H1 (cell line): Measurements from ENCODE around the gene CAMSAP1. TPM values are rescaled to one million over a fixed set of nuclear protein-coding genes. Genes with fewer than 3 reads are reported as not detected.

Experiments
- CTCF ChIA-PET: fragments of 300-600 bp; sonication (Branson Sonifier 250); formaldehyde crosslinking; loops from one replicate; lab custom pipeline; 2021; ENCODE audit not compliant: partially characterized antibody; lab: Charles Lee
- POLR2A ChIA-PET: fragments of 300-600 bp; sonication (Branson Sonifier 250); formaldehyde crosslinking; loops from one replicate; lab custom pipeline; 2021; ENCODE audit warnings: inconsistent platforms; ENCODE audit not compliant: partially characterized antibody; lab: Charles Lee
- DNase-seq, 2 experiments: peaks; one replicate each; pipeline versions ENCODE4 v3.0.0 to v3.0.0-alpha.2; 2010 to 2022; ENCODE audit warnings: low spot score in 2 of 2, low read depth in 1 of 2, mixed read lengths in 1 of 2
- FAIRE-seq: peaks from 2 replicates; lab custom pipeline; 2011; peaks lifted over from hg19 to GRCh38; lab: Jason Lieb, UNC
- H2AFZ ChIP-seq: 2 replicates; pipeline ENCODE4 v1.8.1; 2012; ENCODE audit warnings: low read length, inconsistent platforms
- H2AK5ac ChIP-seq: 2 replicates; pipeline ENCODE4 v1.6.1; 2013; ENCODE audit warnings: low read depth, low read length
- H2BK120ac ChIP-seq: replicated peaks from 2 replicates; pipeline ENCODE3; 2013; ENCODE audit warnings: low read depth, low read length, inconsistent platforms
- H2BK12ac ChIP-seq: 2 replicates; pipeline ENCODE4 v1.6.1; 2013; ENCODE audit warnings: low read depth, low read length
- H2BK15ac ChIP-seq: 2 replicates; pipeline ENCODE4 v1.6.1; 2013; ENCODE audit warnings: low read length
- H2BK20ac ChIP-seq: 2 replicates; pipeline ENCODE4 v1.6.1; 2013; ENCODE audit warnings: low read length
- H2BK5ac ChIP-seq: 2 replicates; pipeline ENCODE4 v1.6.1; 2013; ENCODE audit warnings: low read depth, low read length
- H3K14ac ChIP-seq: 2 replicates; pipeline ENCODE4 v1.6.1; 2013; ENCODE audit warnings: inconsistent platforms; ENCODE audit not compliant: insufficient read length
- H3K18ac ChIP-seq: 2 replicates; pipeline ENCODE4 v1.6.1; 2013; ENCODE audit warnings: low read length; ENCODE audit errors: extremely low read depth
- H3K23ac ChIP-seq: 2 replicates; pipeline ENCODE4 v1.6.1; 2013; ENCODE audit warnings: inconsistent platforms; ENCODE audit not compliant: insufficient read length
- H3K23me2 ChIP-seq: 2 replicates; pipeline ENCODE4 v1.6.1; 2013; ENCODE audit warnings: low read depth, low read length
- H3K27ac ChIP-seq: 2 replicates; pipeline ENCODE4 v1.6.1; 2011; ENCODE audit warnings: low read depth, low read length, inconsistent platforms
- H3K27me3 ChIP-seq, 4 experiments: replicated peaks in 1 of 4; 1 replicate in 1 of 4; 2 replicates in 3 of 4; pipeline versions ENCODE4 v1.6.1 to v1.8.1; 2011 to 2013; ENCODE audit warnings: low read length in 3 of 4, mild to moderate bottlenecking in 3 of 4, inconsistent platforms in 2 of 4, mixed read lengths in 2 of 4, moderate library complexity in 1 of 4; ENCODE audit not compliant: control insufficient read depth in 3 of 4, insufficient read depth in 3 of 4; ENCODE audit errors: extremely low read depth in 1 of 4
- H3K36me3 ChIP-seq, 4 experiments: 2 replicates each; pipeline versions ENCODE4 v1.6.1 to v1.8.1; 2011 to 2013; ENCODE audit warnings: mild to moderate bottlenecking in 4 of 4, low read length in 3 of 4, moderate library complexity in 2 of 4, control low read depth in 1 of 4, inconsistent platforms in 1 of 4; ENCODE audit not compliant: insufficient read depth in 4 of 4, control insufficient read depth in 2 of 4
- H3K4ac ChIP-seq: replicated peaks from 2 replicates; pipeline ENCODE3; 2013; ENCODE audit warnings: low read length, low read depth, mixed read lengths, inconsistent platforms; ENCODE audit not compliant: insufficient read length
- H3K4me1 ChIP-seq, 4 experiments: replicated peaks in 1 of 4; 1 replicate in 1 of 4; 2 replicates in 3 of 4; pipeline versions ENCODE4 v1.6.1 to v1.8.1; 2011 to 2013; ENCODE audit warnings: low read length in 3 of 4, inconsistent platforms in 2 of 4, mixed read lengths in 1 of 4; ENCODE audit not compliant: insufficient read depth in 4 of 4, control insufficient read depth in 3 of 4
- H3K4me2 ChIP-seq, 2 experiments: 2 replicates each; pipeline versions ENCODE4 v1.6.1 to v1.8.1; 2011 to 2013; ENCODE audit warnings: low read depth in 2 of 2, low read length in 2 of 2, control low read depth in 1 of 2, inconsistent platforms in 1 of 2, mild to moderate bottlenecking in 1 of 2; ENCODE audit not compliant: insufficient read depth in 1 of 2
- H3K4me3 ChIP-seq, 4 experiments: fragments of 200-600, 300-600 bp in 1 of 4; sonication (generic), shearing (Covaris generic), sonication (Bioruptor Twin) in 1 of 4; 2 replicates each; pipeline versions ENCODE4 v1.5.1 to v1.8.1; 2011 to 2016; ENCODE audit warnings: low read length in 4 of 4, low read depth in 3 of 4, control low read depth in 2 of 4, inconsistent platforms in 2 of 4, mild to moderate bottlenecking in 2 of 4, mixed read lengths in 1 of 4, moderate library complexity in 1 of 4; ENCODE audit not compliant: insufficient read depth in 2 of 4; ENCODE audit errors: extremely low read depth in 1 of 4
- H3K56ac ChIP-seq: replicated peaks from 2 replicates; pipeline ENCODE3; 2013; ENCODE audit warnings: low read depth, mild to moderate bottlenecking, mixed read lengths, low read length, inconsistent platforms; ENCODE audit not compliant: insufficient read length
- H3K79me1 ChIP-seq: 2 replicates; pipeline ENCODE4 v1.6.1; 2013; ENCODE audit warnings: low read depth, low read length, control low read depth
- H3K79me2 ChIP-seq, 2 experiments: 2 replicates each; pipeline versions ENCODE4 v1.6.1 to v1.8.1; 2012 to 2013; ENCODE audit warnings: low read length in 2 of 2, mild to moderate bottlenecking in 2 of 2, inconsistent platforms in 1 of 2; ENCODE audit not compliant: insufficient read depth in 2 of 2, control insufficient read depth in 1 of 2
- H3K9ac ChIP-seq, 4 experiments: replicated peaks in 1 of 4; 1 replicate in 1 of 4; 2 replicates in 3 of 4; pipeline versions ENCODE4 v1.6.1 to v1.8.1; 2011 to 2013; ENCODE audit warnings: low read depth in 3 of 4, low read length in 3 of 4, control low read depth in 2 of 4, mild to moderate bottlenecking in 2 of 4, moderate library complexity in 2 of 4, inconsistent platforms in 1 of 4; ENCODE audit errors: extremely low read depth in 1 of 4
- H3K9me3 ChIP-seq, 2 experiments: 2 replicates each; pipeline versions ENCODE4 v1.6.1 to v1.8.1; 2012 to 2013; ENCODE audit warnings: mild to moderate bottlenecking in 2 of 2, moderate library complexity in 2 of 2, control low read depth in 1 of 2, inconsistent platforms in 1 of 2, low read depth in 1 of 2, low read length in 1 of 2, mixed read lengths in 1 of 2; ENCODE audit not compliant: insufficient read depth in 2 of 2
- H4K20me1 ChIP-seq, 2 experiments: replicated peaks in 1 of 2; 2 replicates each; pipeline versions ENCODE3 to v1.8.1; 2011 to 2013; ENCODE audit warnings: inconsistent platforms in 2 of 2, low read length in 2 of 2, mild to moderate bottlenecking in 1 of 2; ENCODE audit not compliant: insufficient read depth in 2 of 2, control insufficient read depth in 1 of 2
- H4K5ac ChIP-seq: 2 replicates; pipeline ENCODE4 v1.6.1; 2013; ENCODE audit warnings: low read length, low read depth, mixed read lengths, inconsistent platforms; ENCODE audit not compliant: insufficient read length
- H4K8ac ChIP-seq: 2 replicates; pipeline ENCODE4 v1.8.0; 2013; ENCODE audit warnings: mild to moderate bottlenecking, moderate library complexity, low read length, inconsistent platforms; ENCODE audit not compliant: insufficient read depth; ENCODE audit errors: extremely low read depth
- H4K91ac ChIP-seq: replicated peaks from 2 replicates; pipeline ENCODE3; 2013; ENCODE audit warnings: low read length, mixed read lengths, inconsistent platforms; ENCODE audit not compliant: insufficient read length
- SP2 ChIP-seq: IDR thresholded peaks from 2 replicates; pipeline ENCODE4 v1.6.1; 2012; ENCODE audit warnings: mild to moderate bottlenecking, low read length, inconsistent platforms
- SRF ChIP-seq: IDR thresholded peaks from 2 replicates; pipeline ENCODE4 v1.6.1; 2011; ENCODE audit warnings: mild to moderate bottlenecking, low read depth, low read length, moderate library complexity
- ZNF274 ChIP-seq: IDR thresholded peaks from 2 replicates; pipeline ENCODE4 v1.7.0; 2012; ENCODE audit warnings: low read length, borderline replicate concordance; ENCODE audit errors: extremely low read depth
- WGBS, 2 experiments: shearing (Covaris generic) in 1 of 2; methylation state at CpG; one replicate each; pipeline versions ENCODE4 v1.1.6 to v1.1.7; 2013 to 2015; ENCODE audit warnings: low lambda C conversion rate in 2 of 2, mixed read lengths in 2 of 2, inconsistent platforms in 1 of 2, low coverage in 1 of 2, missing lambda C conversion rate in 1 of 2; ENCODE audit not compliant: insufficient replicate concordance in 2 of 2, insufficient coverage in 1 of 2, insufficient read length in 1 of 2; ENCODE audit errors: extremely low coverage in 1 of 2, missing lambda C conversion rate in 1 of 2; 5-methylcytosine and 5-hydroxymethylcytosine counted together
- polyA plus RNA-seq, 7 experiments: library from polyadenylated mRNA; depleted of rRNA in 3 of 7; stranded (reverse) in 5 of 7; unstranded in 2 of 7; fragments of >200 nt in 5 of 7; fragments of 200-250 nt in 2 of 7; gene quantifications; 1 replicate in 5 of 7; 2 replicates in 1 of 7; 4 replicates in 1 of 7; pipeline versions ENCODE4 v1.2.1 to v1.2.3, GENCODE V29; 2011 to 2013; ENCODE audit warnings: missing spikeins in 2 of 7, mixed read lengths in 2 of 7
- total RNA-seq: library from RNA; stranded (reverse); fragmentation: NEBNext Ultra II Directional; extraction: Animal tissue kit (Norgen Biotek cat#: 25700); gene quantifications from 2 replicates; pipeline ENCODE4 v1.2.1, GENCODE V29; 2021

Gene CAMSAP1
- total and polyA plus RNA-seq, 2 of the 8 experiments (the other 6 are each of a cell fraction or from before 2014, with no cell fraction given) = 13.4 to 44.0 TPM

- no peak overlapping the region for H3K14ac ChIP-seq
- no peak overlapping the region for H3K4me3 ChIP-seq
- H2AFZ ChIP-seq = no peak overlapping the region
- H2BK20ac ChIP-seq = no peak overlapping the region
- no peak overlapping the region for H4K8ac ChIP-seq
- H2AK5ac ChIP-seq = no peak overlapping the region
- no peaks in the 10 kb centered on the region for H3K4me1 ChIP-seq
- no peak overlapping the region for H3K27ac ChIP-seq
- no peaks in the 10 kb centered on the region for H3K27me3 ChIP-seq
- H4K91ac ChIP-seq = no peak overlapping the region
- no peak overlapping the region for H2BK12ac ChIP-seq
- peaks cover 4 to 12% of the 10 kb centered on the region in 2 experiments; a peak in 2 of 4 replicates for H3K9me3 ChIP-seq
- no peak overlapping the region for H3K4ac ChIP-seq
- H2BK5ac ChIP-seq = no peak overlapping the region; the same call in 1 of the 2 replicates
- no peaks in the 10 kb centered on the region; the same call in 1 of the 2 replicates for H3K79me1 ChIP-seq
- CTCF ChIA-PET = no interaction called here
- H3K56ac ChIP-seq = no peak overlapping the region
- no peak overlapping the region for H4K5ac ChIP-seq
- H3K36me3 ChIP-seq = no peaks in the 10 kb centered on the region; a peak in 1 of 8 replicates
- no peak for FAIRE-seq
- no peak for TF ChIP-seq ZNF274
- no peak for TF ChIP-seq SP2
- no peak for TF ChIP-seq SRF
- TF ChIP-seq, all 59 proteins: peak for 0
- H3K9ac ChIP-seq = no peak overlapping the region
- H3K23ac ChIP-seq = no peak overlapping the region
- H2BK120ac ChIP-seq = no peak overlapping the region
- 92% methylated on average over 23 of the region's 32 CpGs; no CpG with 5 or more reads in 1 of the 2 experiments for WGBS, 2 experiments
- H3K23me2 ChIP-seq = peaks cover 6% of the 10 kb centered on the region; the same call in 1 of the 2 replicates
- no peak overlapping the region for H2BK15ac ChIP-seq
- no peak overlapping the region for H3K4me2 ChIP-seq
- no peak overlapping the region for H3K18ac ChIP-seq
- no peak for DNase-seq
- peaks cover 0 to 7% of the 10 kb centered on the region in 2 experiments for H4K20me1 ChIP-seq
- POLR2A ChIA-PET = no interaction called here
- H3K79me2 ChIP-seq = no peaks in the 10 kb centered on the region
These were observed 137.7 kb downstream of the CAMSAP1 start for GRCh38 chr9:135769489-135770202.
